HS-5 (cell line): ENCODE measurements around the gene FAM149B1.
"Not testable (repeated sequence)": the region's sequence is repeated elsewhere in the genome, so short reads cannot be mapped to it uniquely, and the experiment has no call there.

Experiments
- DNase-seq: peaks from one replicate; pipeline ENCODE4 v3.0.0-alpha.2; 2012; ENCODE audit warnings: low read depth

FAM149B1 gene

GRCh38 chr10:73167783-73168464 lies at the start of gene FAM149B1, which contains the start of gene ECD:
Gene FAM149B1, plus strand, starts transcription at chr10:73168119. Its CDS starts 221 bp downstream, at chr10:73168340.
Gene ECD, minus strand, starts transcription at chr10:73168008. Its CDS starts 4,071 bp downstream, at chr10:73163937.
- DNase-seq, result peak; percentile 77

DNA sequence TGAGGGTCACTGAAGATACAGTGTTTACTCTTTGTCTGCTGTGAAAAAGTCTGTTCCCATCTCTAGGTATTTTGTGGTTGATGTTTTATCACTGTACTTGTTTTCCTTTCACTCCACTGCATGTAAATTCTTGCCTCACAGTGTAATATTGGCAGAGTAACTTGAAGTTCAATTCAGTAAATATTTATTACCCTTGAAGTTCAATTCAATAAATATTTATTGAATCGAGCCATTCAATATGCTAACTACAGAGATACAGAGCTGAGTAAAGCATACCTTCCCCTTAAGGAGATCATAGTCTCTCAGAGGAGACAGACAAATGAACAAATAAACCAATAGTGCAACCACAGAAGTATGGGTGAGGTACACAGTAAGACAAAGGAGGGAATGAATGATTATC lies 48.5 kb upstream of the FAM149B1 start:
- DNase-seq, result no peak

GRCh38 chr10:73119952-73120351 lies 48.0 kb upstream of the FAM149B1 start:
- DNase-seq, result no peak

GRCh38 chr10:73126343-73126742 lies 41.6 kb upstream of the FAM149B1 start:
- no peak for DNase-seq

DNA sequence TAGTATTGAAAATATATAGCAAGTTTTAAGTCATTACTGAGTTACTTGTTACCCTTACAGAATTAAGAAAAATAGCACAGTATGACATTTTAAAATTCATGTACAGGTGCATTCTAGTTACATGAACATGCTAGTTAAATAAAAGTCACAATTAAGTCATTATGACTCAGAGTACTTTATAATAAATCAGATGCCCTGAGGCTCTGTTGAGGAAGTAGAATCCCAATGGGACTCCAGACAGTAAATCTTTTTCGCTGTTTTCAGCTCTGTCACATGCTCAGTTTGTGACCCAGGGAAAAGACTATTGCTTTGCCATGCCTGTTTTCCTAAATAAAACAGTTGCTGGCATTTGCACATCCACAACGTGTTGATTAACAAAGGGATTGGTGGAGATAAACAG lies 36.6 kb upstream of the FAM149B1 start:
- DNase-seq, result no peak

GRCh38 chr10:73131913-73132686 lies 35.8 kb upstream of the FAM149B1 start:
- DNase-seq, result no peak

GRCh38 chr10:73134727-73135126 lies 33.2 kb upstream of the FAM149B1 start:
- no peak for DNase-seq

DNA sequence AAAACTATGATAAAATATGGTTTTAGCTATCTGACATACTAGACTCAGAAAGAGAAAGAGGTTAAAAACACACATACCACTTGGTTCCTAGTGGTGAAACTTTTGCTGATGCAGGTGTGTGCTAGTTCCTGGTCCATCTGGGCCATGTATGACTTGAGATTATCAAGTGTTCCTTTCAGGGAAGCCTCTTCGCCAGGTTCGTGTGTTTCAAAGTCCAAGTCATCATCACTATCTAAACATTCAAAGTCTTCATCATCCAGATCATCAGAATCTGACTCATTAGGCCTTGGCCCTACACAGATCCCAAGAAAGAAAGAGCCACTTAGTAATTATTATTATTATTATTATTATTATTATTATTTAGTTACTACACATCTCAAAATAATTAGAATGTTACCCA lies 31.3 kb upstream of the FAM149B1 start:
- DNase-seq, result no peak

DNA sequence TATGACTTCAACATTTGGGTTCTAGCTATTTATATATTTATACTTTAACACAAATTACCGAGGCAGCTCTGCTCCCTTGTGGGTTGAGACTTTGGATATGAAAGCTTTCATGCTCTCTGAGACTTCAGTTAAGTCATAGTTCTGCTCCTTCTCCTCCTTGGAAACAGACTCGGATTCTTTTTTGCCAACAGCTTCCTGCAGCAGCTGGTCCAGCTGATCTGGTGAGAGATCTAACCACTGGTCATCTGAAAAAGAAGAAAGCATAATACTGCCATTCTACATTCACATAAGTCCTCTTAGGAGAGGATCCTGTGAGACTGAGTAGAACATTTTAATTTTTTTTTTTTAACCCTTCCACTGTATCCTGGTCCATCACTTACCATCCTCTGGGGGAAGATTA lies 28.7 kb upstream of the FAM149B1 start:
- no peak for DNase-seq

DNA sequence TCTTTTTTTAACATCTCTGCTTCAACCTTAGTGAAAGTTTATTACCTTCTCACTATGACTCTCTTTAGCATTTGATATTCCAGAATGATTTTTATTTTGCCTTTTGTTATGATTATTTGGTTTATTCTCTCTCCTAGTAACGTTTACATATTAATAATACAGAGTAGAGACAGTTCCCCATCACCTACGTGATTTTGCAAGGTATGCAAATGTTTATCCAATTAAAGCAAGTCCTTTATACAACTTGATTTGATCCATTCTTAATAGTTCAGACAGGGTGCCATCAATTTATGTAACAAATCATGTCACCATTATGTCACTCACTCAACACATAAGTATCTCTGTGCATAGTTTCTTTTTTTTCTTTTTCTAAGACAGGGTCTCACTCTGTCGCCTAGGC lies 26.3 kb upstream of the FAM149B1 start:
- DNase-seq, result no peak

GRCh38 chr10:73150633-73151413 lies 17.1 kb upstream of the FAM149B1 start:
- DNase-seq, result not testable (repeated sequence)

DNA sequence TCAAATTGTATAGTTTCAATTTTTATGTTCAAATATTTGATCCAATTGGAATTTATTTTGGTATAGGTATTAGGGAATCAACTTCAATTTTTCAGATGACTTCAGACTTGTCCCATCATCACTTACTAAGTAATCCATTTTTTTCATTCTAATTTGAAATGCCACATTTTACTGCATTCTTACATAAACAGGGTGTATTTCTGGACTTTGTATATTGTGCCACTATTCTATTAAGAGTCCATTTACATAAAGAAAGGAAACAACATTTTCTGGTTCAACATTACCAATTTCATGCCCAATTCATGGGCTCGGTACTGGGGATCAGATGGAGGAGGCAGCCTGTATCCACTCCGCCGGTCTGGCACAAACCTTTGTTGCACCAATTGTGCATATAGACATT lies 15.9 kb upstream of the FAM149B1 start:
- DNase-seq, result no peak

DNA sequence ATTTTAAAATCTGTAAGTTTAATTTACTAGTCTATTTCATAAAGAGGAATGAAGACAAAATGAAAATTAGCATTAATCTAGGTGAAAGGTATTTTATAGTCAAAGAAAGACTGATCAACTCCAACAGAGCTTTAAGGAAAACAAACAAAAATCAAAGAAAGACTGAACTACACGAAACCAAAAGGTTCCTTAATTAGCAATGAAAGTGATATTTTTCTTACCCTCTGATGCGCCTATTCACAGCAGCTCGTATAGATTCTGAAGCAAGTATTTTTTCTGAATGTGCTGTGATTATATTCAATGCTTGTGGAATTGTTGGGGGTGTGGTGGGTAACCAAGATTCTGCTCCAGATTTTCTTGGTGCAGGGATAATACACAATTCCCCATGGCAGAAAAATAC lies 11.9 kb upstream of the FAM149B1 start:
- DNase-seq, result no peak

DNA sequence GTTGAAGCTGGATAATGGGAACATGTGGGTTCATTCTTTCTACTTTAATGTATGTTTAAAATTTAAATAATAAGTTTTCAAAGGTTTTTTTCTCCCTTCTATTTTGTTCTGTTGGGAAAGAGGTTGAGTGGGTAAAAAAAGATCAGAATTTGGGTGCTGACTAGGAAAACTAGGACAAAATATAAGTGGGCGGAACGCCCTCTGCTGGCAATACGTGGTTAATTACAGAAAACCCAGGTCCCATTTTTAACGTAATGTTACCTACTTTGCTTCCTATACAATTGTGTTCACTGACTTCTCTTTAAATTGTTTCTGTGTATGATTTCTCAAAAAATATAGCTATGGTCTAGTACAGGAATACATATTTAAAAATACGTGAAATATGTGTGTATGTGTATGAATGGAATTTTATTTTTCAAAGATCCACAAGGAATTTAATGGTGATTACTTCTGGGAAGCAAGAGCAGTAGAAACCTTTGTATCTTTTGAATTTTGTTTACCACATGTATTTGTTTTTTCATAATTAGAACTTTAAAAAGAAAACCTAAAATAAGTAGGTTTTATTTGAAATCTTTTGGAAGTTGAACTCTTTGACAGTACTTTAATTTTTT lies 8.8 kb upstream of the FAM149B1 start:
- peak; percentile 19 for DNase-seq

DNA sequence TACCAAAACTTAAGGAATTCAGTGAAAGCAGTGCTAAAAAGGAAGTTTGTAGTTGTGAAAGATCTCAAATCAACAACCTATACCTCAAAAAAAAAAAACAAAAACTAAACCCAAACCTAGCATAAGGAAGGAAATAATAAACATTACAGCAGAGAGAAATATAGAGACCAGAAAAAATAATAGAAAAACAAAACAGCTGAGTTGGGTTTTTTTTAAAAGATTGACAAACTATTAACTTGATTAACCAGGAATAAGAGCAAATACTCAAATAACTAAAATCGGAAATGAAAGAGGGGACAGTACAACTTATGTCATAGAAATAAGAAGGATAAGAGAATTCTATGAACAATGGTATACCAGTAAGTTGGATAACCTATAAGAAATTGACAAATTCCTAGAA lies 6.8 kb upstream of the FAM149B1 start:
- DNase-seq, result no peak

- no peak for DNase-seq
These were observed 6.3 kb upstream of the FAM149B1 start for GRCh38 chr10:73161662-73162061.

DNA sequence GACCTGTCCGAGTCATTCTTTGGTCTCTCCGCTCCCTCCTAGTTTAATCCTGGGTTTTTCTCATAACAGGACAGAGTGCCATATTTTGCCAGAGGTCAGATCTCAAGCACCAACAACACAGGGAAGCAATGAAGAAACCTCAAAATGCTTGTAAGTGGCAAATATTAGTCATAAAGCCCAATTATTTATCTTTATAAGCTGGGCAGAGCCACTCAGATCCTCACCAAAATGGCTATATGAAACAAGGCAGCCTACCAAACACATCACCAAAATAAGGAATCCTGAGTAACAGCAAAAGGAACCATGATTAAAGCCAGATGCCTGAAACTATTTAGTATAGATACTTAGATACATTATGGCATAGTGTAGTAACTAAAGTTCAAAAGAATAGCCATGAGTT lies 4.8 kb upstream of the FAM149B1 start:
- no peak for DNase-seq

- no peak for DNase-seq
These were observed 947 bp upstream of the FAM149B1 start for GRCh38 chr10:73166972-73167371.

- DNase-seq, result no peak
These were observed 499 bp upstream of the FAM149B1 start for GRCh38 chr10:73167458-73167782.

GRCh38 chr10:73168465-73168803 lies 515 bp downstream of the FAM149B1 start:
- no peak for DNase-seq

DNA sequence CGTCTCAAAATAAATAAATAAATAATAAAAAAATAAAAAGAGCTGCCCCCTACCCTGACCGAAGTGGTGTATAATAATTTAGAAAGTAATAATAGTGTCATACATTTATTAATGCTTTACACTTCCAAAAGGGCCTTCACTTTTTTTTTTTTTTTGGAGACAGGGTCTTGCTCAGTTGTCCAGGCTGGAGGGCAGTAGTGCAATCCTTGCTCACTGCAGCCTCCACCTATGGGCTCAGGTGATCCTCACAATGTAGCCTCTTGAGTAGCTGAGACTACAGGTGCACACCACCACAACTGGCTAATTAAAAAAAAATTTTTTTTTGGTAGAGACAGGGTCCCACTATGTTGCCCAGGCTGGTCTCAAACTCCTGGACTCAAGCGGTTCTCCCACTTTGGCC lies 1.4 kb downstream of the FAM149B1 start:
- no peak for DNase-seq

- no peak for DNase-seq
These were observed 4.9 kb downstream of the FAM149B1 start for GRCh38 chr10:73172867-73173266.
